CD14-positive monocyte (primary cell): Measurements from ENCODE around the gene CHTOP. TPM values are rescaled to one million over a fixed set of nuclear protein-coding genes. Genes with fewer than 3 reads are reported as not detected.

Experiments
- DNase-seq, 3 donors: peaks; one replicate each; pipeline ENCODE4 v3.0.0-alpha.2; 2011 to 2022
- H2AFZ ChIP-seq: 2 replicates; pipeline ENCODE4 v1.6.0; 2012; ENCODE audit warnings: mild to moderate bottlenecking, low read depth, low read length, inconsistent platforms; ENCODE audit not compliant: insufficient read depth, poor library complexity, severe bottlenecking
- H3K27ac ChIP-seq, 2 donors: 1 replicate in 1 of 2; 2 replicates in 1 of 2; pipeline ENCODE4 v1.5.1; 2012 to 2013; ENCODE audit warnings: low read length in 2 of 2, control low read depth in 1 of 2, inconsistent platforms in 1 of 2, low read depth in 1 of 2, mild to moderate bottlenecking in 1 of 2
- H3K27me3 ChIP-seq, 2 donors: one replicate each; pipeline versions ENCODE4 v1.6.0 to v1.6.1; 2011 to 2013; ENCODE audit warnings: low read length in 2 of 2; ENCODE audit not compliant: control insufficient read depth in 2 of 2, insufficient read depth in 2 of 2
- H3K36me3 ChIP-seq, 2 donors: replicated peaks in 1 of 2; 1 replicate in 1 of 2; 2 replicates in 1 of 2; pipeline versions ENCODE4 v1.5.1 to v1.6.1; 2012 to 2013; ENCODE audit warnings: low read length in 2 of 2, control low read depth in 1 of 2, inconsistent platforms in 1 of 2, mild to moderate bottlenecking in 1 of 2; ENCODE audit not compliant: insufficient read depth in 2 of 2, control insufficient read depth in 1 of 2
- H3K4me1 ChIP-seq, 2 donors: 1 replicate in 1 of 2; 2 replicates in 1 of 2; pipeline versions ENCODE4 v1.5.1 to v1.6.1; 2012 to 2013; ENCODE audit warnings: low read length in 2 of 2, control low read depth in 1 of 2, inconsistent platforms in 1 of 2, mild to moderate bottlenecking in 1 of 2, moderate library complexity in 1 of 2; ENCODE audit not compliant: insufficient read depth in 2 of 2, control insufficient read depth in 1 of 2
- H3K4me2 ChIP-seq: replicated peaks from 2 replicates; pipeline ENCODE3; 2012; ENCODE audit warnings: low read length, moderate library complexity, mild to moderate bottlenecking; ENCODE audit not compliant: poor library complexity, severe bottlenecking; ENCODE audit errors: extremely low read depth
- H3K4me3 ChIP-seq, 3 experiments: fragments of 200-600 bp in 1 of 3; sonication (generic) in 1 of 3; replicated peaks in 1 of 3; 1 replicate in 2 of 3; 2 replicates in 1 of 3; pipeline ENCODE4 v1.5.1; 2011 to 2013; ENCODE audit warnings: low read length in 3 of 3, mild to moderate bottlenecking in 3 of 3, control low read depth in 2 of 3, low read depth in 2 of 3, inconsistent platforms in 1 of 3, moderate library complexity in 1 of 3
- H3K79me2 ChIP-seq: 2 replicates; pipeline ENCODE4 v1.6.0; 2012; ENCODE audit warnings: mild to moderate bottlenecking, control low read depth, inconsistent platforms, low read length, moderate library complexity; ENCODE audit not compliant: insufficient read depth
- H3K9ac ChIP-seq: 2 replicates; pipeline ENCODE4 v1.6.0; 2017; ENCODE audit warnings: low read length, mild to moderate bottlenecking; ENCODE audit not compliant: insufficient read depth, poor library complexity, severe bottlenecking
- H3K9me3 ChIP-seq, 2 donors: replicated peaks in 1 of 2; 1 replicate in 1 of 2; 2 replicates in 1 of 2; pipeline versions ENCODE4 v1.5.1 to v1.6.1; 2012 to 2013; ENCODE audit warnings: low read length in 2 of 2, control low read depth in 1 of 2; ENCODE audit not compliant: control insufficient read depth in 1 of 2, insufficient read depth in 1 of 2
- H4K20me1 ChIP-seq: 2 replicates; pipeline ENCODE4 v1.6.0; 2012; ENCODE audit warnings: mild to moderate bottlenecking, low read length, control low read depth, moderate library complexity; ENCODE audit not compliant: insufficient read depth
- H3K27ac Mint-ChIP-seq, 7 donors: one replicate each; pipeline ENCODE4 v1.8.0; 2020; ENCODE audit warnings: mild to moderate bottlenecking in 7 of 7, mixed read lengths in 7 of 7, moderate library complexity in 6 of 7, inconsistent platforms in 2 of 7
- H3K27me3 Mint-ChIP-seq, 3 donors: one replicate each; pipeline ENCODE4 v1.8.0; 2021 to 2022; ENCODE audit warnings: low read depth in 3 of 3, mild to moderate bottlenecking in 3 of 3, mixed read lengths in 3 of 3, moderate library complexity in 3 of 3, inconsistent platforms in 1 of 3
- H3K36me3 Mint-ChIP-seq, 2 donors: one replicate each; pipeline ENCODE4 v1.8.0; 2020; ENCODE audit warnings: mixed read lengths in 2 of 2, inconsistent platforms in 1 of 2, mild to moderate bottlenecking in 1 of 2
- H3K4me1 Mint-ChIP-seq: one replicate; pipeline ENCODE4 v1.8.0; 2020; ENCODE audit warnings: mild to moderate bottlenecking, mixed read lengths
- H3K4me3 Mint-ChIP-seq, 2 donors: one replicate each; pipeline ENCODE4 v1.8.0; 2020; ENCODE audit warnings: mild to moderate bottlenecking in 2 of 2, mixed read lengths in 2 of 2, moderate library complexity in 1 of 2
- H3K9me3 Mint-ChIP-seq, 7 donors: one replicate each; pipeline ENCODE4 v1.8.0; 2020 to 2022; ENCODE audit warnings: mixed read lengths in 7 of 7, mild to moderate bottlenecking in 6 of 7, moderate library complexity in 6 of 7, inconsistent platforms in 2 of 7
- CTCF ChIP-seq: fragments of 200-600 bp; IDR thresholded peaks from one replicate; pipeline ENCODE4 v1.8.0; 2022; ENCODE audit warnings: antibody characterized with exemption, mild to moderate bottlenecking
- WGBS: methylation state at CpG from one replicate; pipeline ENCODE4 v1.1.5; 2013; ENCODE audit warnings: missing lambda C conversion rate; ENCODE audit not compliant: insufficient coverage; 5-methylcytosine and 5-hydroxymethylcytosine counted together
- intact Hi-C, 2 donors: fragments of 100-400 bp; cut with micrococcal nuclease; formaldehyde crosslinking; loops; one replicate each; pipeline versions ENCODE4 v1.15.0 to v1.15.1; 2023
- polyA plus RNA-seq, 3 donors: library from polyadenylated mRNA; depleted of rRNA in 1 of 3; unstranded in 2 of 3; stranded (reverse) in 1 of 3; fragments of 300-500 nt in 2 of 3; fragments of >200 nt in 1 of 3; fragmentation: Illumina TruSeq in 2 of 3; gene quantifications; 1 replicate in 2 of 3; 2 replicates in 1 of 3; pipeline ENCODE4 v1.2.3, GENCODE V29; 2012 to 2021

Gene CHTOP
- polyA plus RNA-seq, 3 donors: 28.1 to 56.2 (median 38.2) TPM

DNA sequence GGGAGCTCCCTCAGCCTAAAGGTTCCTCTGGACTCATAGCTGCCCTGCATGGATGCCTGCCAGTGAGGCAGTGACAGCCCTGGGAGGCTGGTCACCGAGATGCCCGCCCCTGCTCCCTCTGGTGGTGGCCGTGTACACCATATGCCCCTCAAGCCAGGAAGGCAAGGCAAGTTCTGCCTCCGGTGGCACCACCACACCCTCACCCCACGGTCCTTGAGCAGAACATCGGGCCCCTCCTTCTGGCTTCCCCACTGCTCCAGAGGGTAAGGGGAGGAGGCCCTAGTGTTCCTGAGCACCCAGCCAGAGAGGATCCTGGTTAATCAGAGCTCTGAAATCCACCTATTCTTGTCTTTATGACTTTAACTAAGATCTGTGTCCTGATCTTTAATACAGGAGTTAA lies 16.2 kb upstream of the CHTOP start:
- Mint-ChIP-seq H3K9me3 (peaks cover 0 to 9% (median 4%) of the 10 kb centered on the region in 7 donors), H3K27me3 (peaks cover 0 to 2% (median 0%) of the 10 kb centered on the region in 3 donors), H3K4me3 (no peak overlapping the region), H3K4me1 (peaks cover 16% of the 10 kb centered on the region), H3K27ac (peak overlapping the region in 2 of 7 donors; percentile 30 to 42), H3K36me3 (peaks cover 0 to 6% of the 10 kb centered on the region in 2 donors)
- no peak overlapping the region for H3K27ac ChIP-seq
- H3K9ac ChIP-seq: no peak overlapping the region
- no peak for TF ChIP-seq CTCF
- no peak overlapping the region for H3K4me3 ChIP-seq
- no peaks in the 10 kb centered on the region for H3K27me3 ChIP-seq
- WGBS: no CpG with 5 or more reads among the region's 6 CpGs
- no peaks in the 10 kb centered on the region for H3K79me2 ChIP-seq
- H3K4me1 ChIP-seq: peaks cover 19 to 23% of the 10 kb centered on the region in 2 donors
- H3K9me3 ChIP-seq: peaks cover 0 to 4% of the 10 kb centered on the region in 2 donors
- no peak overlapping the region for H3K4me2 ChIP-seq
- H3K36me3 ChIP-seq: no peaks in the 10 kb centered on the region
- peak; percentile 62 to 73 (median 70) for DNase-seq
- intact Hi-C loops: loop anchor here in 1 of 2 donors (5.0 kb wide), 1 partner anchor 105 kb away; no protein-coding TSS in a partner anchor
- peak overlapping the region; percentile 62 for H2AFZ ChIP-seq
- H4K20me1 ChIP-seq: no peaks in the 10 kb centered on the region

DNA sequence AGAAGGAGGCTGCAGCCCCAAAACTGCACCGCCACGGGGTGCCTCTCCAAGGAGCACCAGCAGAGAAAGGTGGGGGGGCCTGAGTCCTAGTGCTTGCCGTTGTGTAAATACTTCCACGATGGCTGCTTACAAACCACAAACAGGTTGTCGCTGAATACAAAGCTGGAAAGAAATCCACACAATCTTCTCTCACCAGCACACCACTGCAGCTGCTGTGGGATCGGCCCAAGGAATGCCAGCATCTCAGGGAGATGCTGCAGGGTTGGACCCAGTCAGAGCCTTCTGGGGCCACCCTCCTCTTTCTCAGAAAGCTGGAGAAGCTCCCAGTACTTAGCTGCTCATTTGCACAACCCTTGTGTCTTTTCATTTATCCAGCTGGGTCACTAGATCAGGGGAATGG lies 14.7 kb upstream of the CHTOP start:
- H3K27me3 ChIP-seq: no peaks in the 10 kb centered on the region
- intact Hi-C loops: loop anchor here in 1 of 2 donors (5.0 kb wide), 1 partner anchor 107 kb away; no protein-coding TSS in a partner anchor
- H3K36me3 Mint-ChIP-seq: peaks cover 0 to 6% of the 10 kb centered on the region in 2 donors
- H3K4me3 ChIP-seq: no peak overlapping the region
- H3K27ac ChIP-seq: no peak overlapping the region
- no peak overlapping the region for H3K27ac Mint-ChIP-seq
- peaks cover 0 to 2% (median 0%) of the 10 kb centered on the region in 3 donors for H3K27me3 Mint-ChIP-seq
- DNase-seq: no peak
- H3K79me2 ChIP-seq: no peaks in the 10 kb centered on the region
- no peak overlapping the region for H3K4me3 Mint-ChIP-seq
- H3K9me3 ChIP-seq: peaks cover 0 to 4% of the 10 kb centered on the region in 2 donors
- no peak for TF ChIP-seq CTCF
- no peak overlapping the region for H3K9ac ChIP-seq
- H3K36me3 ChIP-seq: no peaks in the 10 kb centered on the region
- WGBS: 91% methylated on average over 6 of the region's 6 CpGs
- peaks cover 31% of the 10 kb centered on the region for H3K4me1 Mint-ChIP-seq
- H4K20me1 ChIP-seq: no peaks in the 10 kb centered on the region
- H2AFZ ChIP-seq: no peak overlapping the region
- no peak overlapping the region for H3K4me2 ChIP-seq
- peaks cover 0 to 9% (median 4%) of the 10 kb centered on the region in 7 donors for H3K9me3 Mint-ChIP-seq
- H3K4me1 ChIP-seq: peaks cover 34 to 39% of the 10 kb centered on the region in 2 donors
